ENCODE results near the gene KSR2. TPM values are rescaled to one million over a fixed set of nuclear protein-coding genes. Genes with fewer than 3 reads are reported as not detected.

The KSR2 gene
- total RNA-seq, 1 donor from 2014 or later, result 0.47 TPM

DNA sequence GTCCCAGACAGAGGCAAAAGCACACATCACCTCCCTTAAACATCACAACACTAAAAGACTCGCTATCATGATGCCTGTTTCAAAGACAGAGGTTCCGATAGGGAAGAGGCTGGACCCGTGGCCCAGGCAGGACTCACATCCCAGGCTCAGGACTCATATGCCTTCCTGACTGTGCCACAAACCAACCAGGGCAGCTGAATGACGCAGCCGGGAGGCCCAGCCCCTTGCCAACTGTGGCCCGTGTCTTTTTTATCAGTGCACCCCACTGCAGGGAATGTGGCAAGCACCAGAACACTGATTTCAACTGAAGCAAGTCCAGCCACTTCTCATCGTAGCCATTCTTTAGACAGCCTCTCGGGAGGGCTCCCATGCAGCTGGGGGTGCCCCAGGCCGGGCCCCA lies 132.3 kb downstream of the KSR2 start:
- no peaks in the 10 kb centered on the region for H3K36me3 Mint-ChIP-seq (ENCODE audit: unreplicated experiment)
- no peak overlapping the region for H3K27ac Mint-ChIP-seq (ENCODE audit: unreplicated experiment)
- no peaks in the 10 kb centered on the region for H3K4me1 Mint-ChIP-seq (ENCODE audit: low read depth, unreplicated experiment)
- H3K27me3 Mint-ChIP-seq (ENCODE audit: unreplicated experiment), result peaks cover 3% of the 10 kb centered on the region
- DNase-seq, result no peak
- no peaks in the 10 kb centered on the region for H3K9me3 Mint-ChIP-seq (ENCODE audit: unreplicated experiment)
- no peak overlapping the region for H3K4me3 Mint-ChIP-seq (ENCODE audit: unreplicated experiment)
- TF ChIP-seq, protein P1, sequence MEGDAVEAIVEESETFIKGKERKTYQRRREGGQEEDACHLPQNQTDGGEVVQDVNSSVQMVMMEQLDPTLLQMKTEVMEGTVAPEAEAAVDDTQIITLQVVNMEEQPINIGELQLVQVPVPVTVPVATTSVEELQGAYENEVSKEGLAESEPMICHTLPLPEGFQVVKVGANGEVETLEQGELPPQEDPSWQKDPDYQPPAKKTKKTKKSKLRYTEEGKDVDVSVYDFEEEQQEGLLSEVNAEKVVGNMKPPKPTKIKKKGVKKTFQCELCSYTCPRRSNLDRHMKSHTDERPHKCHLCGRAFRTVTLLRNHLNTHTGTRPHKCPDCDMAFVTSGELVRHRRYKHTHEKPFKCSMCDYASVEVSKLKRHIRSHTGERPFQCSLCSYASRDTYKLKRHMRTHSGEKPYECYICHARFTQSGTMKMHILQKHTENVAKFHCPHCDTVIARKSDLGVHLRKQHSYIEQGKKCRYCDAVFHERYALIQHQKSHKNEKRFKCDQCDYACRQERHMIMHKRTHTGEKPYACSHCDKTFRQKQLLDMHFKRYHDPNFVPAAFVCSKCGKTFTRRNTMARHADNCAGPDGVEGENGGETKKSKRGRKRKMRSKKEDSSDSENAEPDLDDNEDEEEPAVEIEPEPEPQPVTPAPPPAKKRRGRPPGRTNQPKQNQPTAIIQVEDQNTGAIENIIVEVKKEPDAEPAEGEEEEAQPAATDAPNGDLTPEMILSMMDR (IDR thresholded peaks at IDR 0.05; ENCODE audit: partially characterized antibody, unreplicated experiment), result no peak

DNA sequence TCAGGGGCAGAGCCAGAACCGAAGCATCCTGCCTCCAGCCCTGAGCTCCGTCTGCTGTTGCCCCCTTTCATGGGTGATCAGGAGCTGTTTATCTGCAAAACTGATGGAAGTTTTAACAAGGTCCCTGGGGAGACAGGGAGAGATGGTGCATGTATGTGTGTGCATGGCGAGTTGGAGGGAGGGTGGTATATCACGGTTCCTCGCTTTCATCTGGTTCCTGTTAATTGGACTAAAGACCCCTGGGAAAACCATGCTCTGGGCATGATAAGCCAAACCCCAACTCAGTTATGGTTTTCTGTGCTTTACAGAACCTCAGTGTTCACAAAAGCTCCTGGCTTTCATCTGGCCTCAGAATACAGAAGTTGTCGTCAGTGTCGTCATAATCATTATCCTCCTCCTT lies 133.6 kb downstream of the KSR2 start:
- H3K9me3 Mint-ChIP-seq (ENCODE audit: unreplicated experiment), result peaks cover under 1% of the 10 kb centered on the region
- DNase-seq, result no peak
- no peak overlapping the region for H3K4me3 Mint-ChIP-seq (ENCODE audit: unreplicated experiment)
- no peak overlapping the region for H3K27ac Mint-ChIP-seq (ENCODE audit: unreplicated experiment)
- no peaks in the 10 kb centered on the region for H3K36me3 Mint-ChIP-seq (ENCODE audit: unreplicated experiment)
- peaks cover 2% of the 10 kb centered on the region for H3K27me3 Mint-ChIP-seq (ENCODE audit: unreplicated experiment)
- no peaks in the 10 kb centered on the region for H3K4me1 Mint-ChIP-seq (ENCODE audit: low read depth, unreplicated experiment)
- TF ChIP-seq, protein P1 (IDR thresholded peaks at IDR 0.05; ENCODE audit: partially characterized antibody, unreplicated experiment), result no peak

DNA sequence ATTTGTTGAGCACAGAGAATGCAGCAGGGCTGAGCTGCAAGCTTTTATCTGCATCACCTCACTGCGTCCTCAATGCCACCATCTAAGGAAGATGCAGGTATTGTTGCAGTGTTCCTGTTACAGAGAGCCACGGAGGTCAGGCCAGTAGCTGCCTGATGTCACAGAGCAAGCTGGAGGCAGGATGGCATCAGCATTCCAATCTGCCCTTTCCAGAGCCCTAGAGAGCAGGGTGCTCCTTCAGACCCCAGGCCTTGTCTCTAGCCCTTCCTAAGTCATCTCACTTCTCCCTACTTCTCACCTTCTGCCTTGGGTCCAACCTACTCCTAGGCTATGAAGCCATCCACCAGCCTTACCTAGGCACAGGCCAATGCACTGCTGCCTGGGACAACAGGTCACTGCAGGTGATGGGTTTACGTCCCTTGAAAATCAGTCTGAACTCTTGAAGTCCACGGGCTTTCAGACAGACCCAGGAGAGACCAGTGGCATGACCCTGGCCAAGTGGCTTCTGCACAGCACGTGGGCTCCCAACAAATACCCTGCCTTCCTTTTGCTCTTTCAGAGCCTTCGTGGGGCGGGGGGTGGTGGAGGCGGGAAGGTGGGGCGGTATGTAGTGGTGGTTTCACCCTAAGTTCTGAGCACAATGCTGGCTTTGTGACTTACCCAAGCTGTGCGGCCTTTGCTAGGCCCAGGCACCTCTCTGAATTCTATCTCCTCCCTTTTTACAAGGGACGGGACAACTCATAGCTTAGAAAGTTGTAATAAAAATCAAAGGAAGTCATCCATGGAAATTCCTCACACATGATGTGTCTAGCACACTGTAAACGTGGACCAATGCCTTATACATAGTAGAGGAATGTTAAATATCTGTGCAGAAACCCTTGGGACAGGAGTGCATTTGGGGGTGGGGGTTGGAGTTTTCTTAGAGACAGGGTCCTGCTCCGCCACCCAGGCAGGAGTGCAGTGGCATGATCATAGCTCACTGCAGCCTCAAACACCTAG lies 136.0 kb downstream of the KSR2 start:
- no peak overlapping the region for H3K4me3 Mint-ChIP-seq (ENCODE audit: unreplicated experiment)
- no peak for DNase-seq
- peaks cover 2% of the 10 kb centered on the region for H3K27me3 Mint-ChIP-seq (ENCODE audit: unreplicated experiment)
- no peak overlapping the region for H3K27ac Mint-ChIP-seq (ENCODE audit: unreplicated experiment)
- TF ChIP-seq, protein P1 (IDR thresholded peaks at IDR 0.05; ENCODE audit: partially characterized antibody, unreplicated experiment), result no peak
- H3K36me3 Mint-ChIP-seq (ENCODE audit: unreplicated experiment), result peaks cover 8% of the 10 kb centered on the region
- peaks cover 4% of the 10 kb centered on the region for H3K9me3 Mint-ChIP-seq (ENCODE audit: unreplicated experiment)
- no peaks in the 10 kb centered on the region for H3K4me1 Mint-ChIP-seq (ENCODE audit: low read depth, unreplicated experiment)

DNA sequence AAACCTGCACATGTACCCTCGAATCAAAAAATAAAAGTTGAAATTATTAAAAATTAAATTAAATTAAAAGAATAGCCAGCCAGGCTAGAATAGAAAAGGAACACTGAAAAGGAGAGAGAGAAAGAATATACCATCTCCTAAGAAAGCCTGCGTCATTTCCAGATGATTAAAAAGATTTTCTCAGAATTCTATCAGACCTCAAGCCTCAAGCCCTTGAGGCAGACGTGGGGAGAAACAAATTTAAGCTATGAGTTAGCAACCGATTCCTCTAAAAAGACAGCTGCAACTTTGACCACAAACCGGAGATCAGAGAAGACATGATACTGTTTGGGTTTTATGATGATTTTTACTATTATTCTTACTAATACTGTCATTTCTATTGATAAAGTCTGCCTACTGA lies 138.3 kb downstream of the KSR2 start:
- no peak for DNase-seq
- peaks cover 8% of the 10 kb centered on the region for H3K36me3 Mint-ChIP-seq (ENCODE audit: unreplicated experiment)
- H3K9me3 Mint-ChIP-seq (ENCODE audit: unreplicated experiment), result peaks cover 4% of the 10 kb centered on the region
- H3K27me3 Mint-ChIP-seq (ENCODE audit: unreplicated experiment), result no peaks in the 10 kb centered on the region
- H3K4me1 Mint-ChIP-seq (ENCODE audit: low read depth, unreplicated experiment), result no peaks in the 10 kb centered on the region
- H3K27ac Mint-ChIP-seq (ENCODE audit: unreplicated experiment), result no peak overlapping the region
- no peak overlapping the region for H3K4me3 Mint-ChIP-seq (ENCODE audit: unreplicated experiment)
- TF ChIP-seq, protein P1 (IDR thresholded peaks at IDR 0.05; ENCODE audit: partially characterized antibody, unreplicated experiment), result no peak

DNA sequence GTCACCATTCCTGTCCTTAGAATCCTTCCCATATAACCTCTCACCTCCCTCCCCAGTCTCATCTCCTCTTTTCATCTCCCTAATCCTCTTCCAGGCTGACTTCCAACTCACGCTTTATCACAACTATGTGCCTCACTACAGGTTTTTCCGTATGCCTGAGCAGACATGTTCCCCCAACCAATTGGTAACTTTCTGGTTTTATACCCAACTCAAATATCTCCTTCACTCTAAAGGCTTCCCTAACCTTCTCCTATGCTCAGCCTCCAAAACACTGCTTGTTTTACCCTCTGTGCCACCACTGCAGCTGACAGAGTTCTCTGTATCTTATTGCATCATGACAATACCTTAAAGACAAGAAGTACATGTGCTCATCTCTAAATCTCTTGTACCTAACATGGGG lies 139.7 kb downstream of the KSR2 start:
- TF ChIP-seq, protein P1 (IDR thresholded peaks at IDR 0.05; ENCODE audit: partially characterized antibody, unreplicated experiment), result no peak
- H3K4me3 Mint-ChIP-seq (ENCODE audit: unreplicated experiment), result no peak overlapping the region
- H3K36me3 Mint-ChIP-seq (ENCODE audit: unreplicated experiment), result peaks cover 8% of the 10 kb centered on the region
- no peaks in the 10 kb centered on the region for H3K4me1 Mint-ChIP-seq (ENCODE audit: low read depth, unreplicated experiment)
- peaks cover 4% of the 10 kb centered on the region for H3K9me3 Mint-ChIP-seq (ENCODE audit: unreplicated experiment)
- no peak overlapping the region for H3K27ac Mint-ChIP-seq (ENCODE audit: unreplicated experiment)
- no peaks in the 10 kb centered on the region for H3K27me3 Mint-ChIP-seq (ENCODE audit: unreplicated experiment)
- DNase-seq, result no peak
